Panc1 (cell line): ENCODE results near the gene GALNT9. TPM values are rescaled to one million over a fixed set of nuclear protein-coding genes. Genes with fewer than 3 reads are reported as not detected.

Experiments used
- ATAC-seq: fragments of 200-7000 bp; cut with Tn5 transposase; 2 replicates; pipeline ENCODE4 v1.9.1; 2020; ENCODE audit warnings: mild to moderate bottlenecking, moderate library complexity
- BruUV-seq: library from RNA; stranded (reverse); fragments of 400-500 nt; replicated peaks from 2 replicates; lab custom pipeline; 2021; lab: Mats Ljungman, UMichigan
- CTCF ChIA-PET: fragments of 300-600 bp; sonication (Branson Sonifier 250); formaldehyde crosslinking; loops from one replicate; lab custom pipeline; 2022; ENCODE audit warnings: antibody characterized with exemption; lab: Charles Lee
- POLR2A ChIA-PET: fragments of 300-600 bp; sonication (Branson Sonifier 250); formaldehyde crosslinking; loops from one replicate; lab custom pipeline; 2022; ENCODE audit warnings: antibody characterized with exemption; lab: Charles Lee
- DNase-seq: peaks from one replicate; pipeline ENCODE4 v3.0.0-alpha.2; 2010; ENCODE audit warnings: low read depth, low spot score
- H3K27ac ChIP-seq: 2 replicates; pipeline ENCODE4 v1.5.1; 2011; ENCODE audit warnings: mild to moderate bottlenecking, low read length, inconsistent platforms
- H3K27me3 ChIP-seq: fragments of 200-500 bp; sonication (Bioruptor generic); 2 replicates; pipeline ENCODE4 v1.6.0; 2014; ENCODE audit warnings: low read length, inconsistent platforms; ENCODE audit not compliant: control insufficient read depth, insufficient read depth
- H3K36me3 ChIP-seq: fragments of 200-500 bp; sonication (Bioruptor generic); 2 replicates; pipeline ENCODE4 v1.5.1; 2014; ENCODE audit warnings: inconsistent platforms, mild to moderate bottlenecking, low read length, moderate library complexity; ENCODE audit not compliant: control insufficient read depth, insufficient read depth
- H3K4me1 ChIP-seq: 2 replicates; pipeline ENCODE4 v1.5.1; 2011; ENCODE audit warnings: inconsistent platforms, mild to moderate bottlenecking, low read length, moderate library complexity; ENCODE audit not compliant: control insufficient read depth, insufficient read depth
- H3K4me3 ChIP-seq, 2 experiments: 2 replicates each; pipeline ENCODE4 v1.5.1; 2011 to 2012; ENCODE audit warnings: low read depth in 2 of 2, low read length in 2 of 2, mild to moderate bottlenecking in 2 of 2, inconsistent platforms in 1 of 2, moderate library complexity in 1 of 2
- H3K9me3 ChIP-seq: fragments of 200-500 bp; sonication (Bioruptor generic); 2 replicates; pipeline ENCODE4 v1.5.1; 2014; ENCODE audit warnings: low read depth, mild to moderate bottlenecking, inconsistent platforms, low read length, moderate library complexity; ENCODE audit not compliant: control insufficient read depth, insufficient read depth
- POLR2AphosphoS5 ChIP-seq: IDR thresholded peaks from 2 replicates; pipeline ENCODE4 v1.6.1; 2012; ENCODE audit warnings: mild to moderate bottlenecking, low read depth, low read length, moderate library complexity
- SIN3A ChIP-seq: IDR thresholded peaks from 2 replicates; pipeline ENCODE4 v1.6.1; 2012; ENCODE audit warnings: low read depth, mild to moderate bottlenecking, low read length, moderate library complexity, borderline replicate concordance; ENCODE audit not compliant: insufficient read depth
- TCF7L2 ChIP-seq: IDR thresholded peaks from 2 replicates; pipeline ENCODE4 v1.6.1; 2011; ENCODE audit warnings: mild to moderate bottlenecking, low read depth, low read length, inconsistent platforms
- in situ Hi-C: cut with HindIII; loops from 2 replicates; pipeline ENCODE4 v1.10.0; 2016; ENCODE audit warnings: low sequenced_read_pairs, low pct_unique_long_range_greater_than_20kb
- intact Hi-C: fragments of 100-400 bp; cut with micrococcal nuclease; formaldehyde crosslinking; loops from one replicate; pipeline ENCODE4 v1.10.0; 2022; ENCODE audit not compliant: unreplicated experiment
- total RNA-seq: library from RNA; stranded (reverse); gene quantifications from one replicate; pipeline ENCODE4 v1.2.1, GENCODE V29; 2021; ENCODE audit not compliant: unreplicated experiment
- TF ChIP-seq, protein P1 (sequence below): fragments of 450-650 bp; IDR thresholded peaks from 2 replicates; pipeline ENCODE4 v1.5.1; 2017; ENCODE audit warnings: mild to moderate bottlenecking
- TF ChIP-seq, protein P2 (sequence below), 2 experiments: IDR thresholded peaks; 2 replicates each; pipeline ENCODE4 v1.6.1; 2011 to 2012; ENCODE audit warnings: low read depth in 2 of 2, control low read depth in 1 of 2, low read length in 1 of 2, mild to moderate bottlenecking in 1 of 2, moderate library complexity in 1 of 2; ENCODE audit not compliant: insufficient read depth in 1 of 2

Gene GALNT9
- total RNA-seq, 1 experiment from 2014 or later, result 0.33 TPM

DNA sequence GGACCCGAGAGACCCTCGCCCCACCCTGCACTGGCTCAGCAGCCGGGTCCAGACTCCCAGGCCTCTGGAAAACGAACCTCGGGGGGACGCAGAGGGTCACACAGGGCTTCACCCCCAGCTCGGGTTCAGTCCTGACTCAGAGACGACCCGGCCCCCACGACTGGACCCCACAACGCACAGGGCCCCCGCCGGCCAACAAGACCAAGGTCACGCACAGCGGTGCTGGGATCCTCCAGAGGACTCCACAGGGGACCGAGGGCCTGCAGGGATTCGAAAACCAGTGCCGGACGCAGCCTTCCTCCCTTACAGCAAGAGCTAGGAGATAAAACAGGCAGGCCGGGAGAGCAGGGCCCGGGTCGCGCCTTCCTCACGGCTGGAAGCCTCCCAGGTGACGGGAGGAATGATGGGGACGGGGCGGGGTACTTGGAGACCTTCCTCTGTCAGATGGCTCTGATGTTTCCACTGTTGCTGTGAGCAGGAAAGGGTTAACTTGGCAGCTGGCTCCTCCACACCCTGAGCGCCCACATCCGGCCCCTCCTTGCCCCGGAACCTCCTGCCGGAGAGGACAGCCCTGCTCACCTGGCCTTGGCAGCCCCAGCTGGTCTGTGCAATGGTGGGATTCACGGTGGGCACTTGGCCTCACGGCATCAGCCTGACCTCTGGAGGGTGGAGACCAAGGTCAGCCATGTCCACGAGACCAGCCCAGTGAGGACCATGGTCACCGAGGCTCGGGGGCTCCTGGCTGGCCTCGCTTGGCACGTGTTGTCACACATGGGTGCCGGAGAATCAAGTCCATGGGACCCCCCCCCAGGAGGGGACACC lies 46.2 kb downstream of the GALNT9 start:
- no peaks in the 10 kb centered on the region for H3K36me3 ChIP-seq
- H3K9me3 ChIP-seq, result no peaks in the 10 kb centered on the region
- ChIA-PET CTCF (interaction anchor here (0.6 kb wide), 1 partner anchor 91 kb away, joined by 3 read pairs; no protein-coding TSS in a partner anchor), POLR2A (no interaction called here)
- no peak for ATAC-seq
- peaks cover 7% of the 10 kb centered on the region; the same call in 1 of the 2 replicates for H3K4me1 ChIP-seq
- TF ChIP-seq TCF7L2 (no peak), POLR2AphosphoS5 (no peak), SIN3A (no peak)
- TF ChIP-seq, protein P1, sequence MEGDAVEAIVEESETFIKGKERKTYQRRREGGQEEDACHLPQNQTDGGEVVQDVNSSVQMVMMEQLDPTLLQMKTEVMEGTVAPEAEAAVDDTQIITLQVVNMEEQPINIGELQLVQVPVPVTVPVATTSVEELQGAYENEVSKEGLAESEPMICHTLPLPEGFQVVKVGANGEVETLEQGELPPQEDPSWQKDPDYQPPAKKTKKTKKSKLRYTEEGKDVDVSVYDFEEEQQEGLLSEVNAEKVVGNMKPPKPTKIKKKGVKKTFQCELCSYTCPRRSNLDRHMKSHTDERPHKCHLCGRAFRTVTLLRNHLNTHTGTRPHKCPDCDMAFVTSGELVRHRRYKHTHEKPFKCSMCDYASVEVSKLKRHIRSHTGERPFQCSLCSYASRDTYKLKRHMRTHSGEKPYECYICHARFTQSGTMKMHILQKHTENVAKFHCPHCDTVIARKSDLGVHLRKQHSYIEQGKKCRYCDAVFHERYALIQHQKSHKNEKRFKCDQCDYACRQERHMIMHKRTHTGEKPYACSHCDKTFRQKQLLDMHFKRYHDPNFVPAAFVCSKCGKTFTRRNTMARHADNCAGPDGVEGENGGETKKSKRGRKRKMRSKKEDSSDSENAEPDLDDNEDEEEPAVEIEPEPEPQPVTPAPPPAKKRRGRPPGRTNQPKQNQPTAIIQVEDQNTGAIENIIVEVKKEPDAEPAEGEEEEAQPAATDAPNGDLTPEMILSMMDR, result no peak
- TF ChIP-seq, protein P2, sequence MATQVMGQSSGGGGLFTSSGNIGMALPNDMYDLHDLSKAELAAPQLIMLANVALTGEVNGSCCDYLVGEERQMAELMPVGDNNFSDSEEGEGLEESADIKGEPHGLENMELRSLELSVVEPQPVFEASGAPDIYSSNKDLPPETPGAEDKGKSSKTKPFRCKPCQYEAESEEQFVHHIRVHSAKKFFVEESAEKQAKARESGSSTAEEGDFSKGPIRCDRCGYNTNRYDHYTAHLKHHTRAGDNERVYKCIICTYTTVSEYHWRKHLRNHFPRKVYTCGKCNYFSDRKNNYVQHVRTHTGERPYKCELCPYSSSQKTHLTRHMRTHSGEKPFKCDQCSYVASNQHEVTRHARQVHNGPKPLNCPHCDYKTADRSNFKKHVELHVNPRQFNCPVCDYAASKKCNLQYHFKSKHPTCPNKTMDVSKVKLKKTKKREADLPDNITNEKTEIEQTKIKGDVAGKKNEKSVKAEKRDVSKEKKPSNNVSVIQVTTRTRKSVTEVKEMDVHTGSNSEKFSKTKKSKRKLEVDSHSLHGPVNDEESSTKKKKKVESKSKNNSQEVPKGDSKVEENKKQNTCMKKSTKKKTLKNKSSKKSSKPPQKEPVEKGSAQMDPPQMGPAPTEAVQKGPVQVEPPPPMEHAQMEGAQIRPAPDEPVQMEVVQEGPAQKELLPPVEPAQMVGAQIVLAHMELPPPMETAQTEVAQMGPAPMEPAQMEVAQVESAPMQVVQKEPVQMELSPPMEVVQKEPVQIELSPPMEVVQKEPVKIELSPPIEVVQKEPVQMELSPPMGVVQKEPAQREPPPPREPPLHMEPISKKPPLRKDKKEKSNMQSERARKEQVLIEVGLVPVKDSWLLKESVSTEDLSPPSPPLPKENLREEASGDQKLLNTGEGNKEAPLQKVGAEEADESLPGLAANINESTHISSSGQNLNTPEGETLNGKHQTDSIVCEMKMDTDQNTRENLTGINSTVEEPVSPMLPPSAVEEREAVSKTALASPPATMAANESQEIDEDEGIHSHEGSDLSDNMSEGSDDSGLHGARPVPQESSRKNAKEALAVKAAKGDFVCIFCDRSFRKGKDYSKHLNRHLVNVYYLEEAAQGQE (IDR thresholded peaks at IDR 0.05; ENCODE audit: insufficient read depth in 1 of 2, low read depth in 2 of 2, low read length in 1 of 2), result no peak
- in situ Hi-C loops (no loop called here), intact Hi-C loops (loop anchor here (10.0 kb wide), 1 partner anchor 102 kb away; no protein-coding TSS in a partner anchor)
- BruUV-seq, result no TSS peak
- H3K27ac ChIP-seq, result no peak overlapping the region
- H3K27me3 ChIP-seq, result no peaks in the 10 kb centered on the region
- no peak overlapping the region for H3K4me3 ChIP-seq
- no peak for DNase-seq

DNA sequence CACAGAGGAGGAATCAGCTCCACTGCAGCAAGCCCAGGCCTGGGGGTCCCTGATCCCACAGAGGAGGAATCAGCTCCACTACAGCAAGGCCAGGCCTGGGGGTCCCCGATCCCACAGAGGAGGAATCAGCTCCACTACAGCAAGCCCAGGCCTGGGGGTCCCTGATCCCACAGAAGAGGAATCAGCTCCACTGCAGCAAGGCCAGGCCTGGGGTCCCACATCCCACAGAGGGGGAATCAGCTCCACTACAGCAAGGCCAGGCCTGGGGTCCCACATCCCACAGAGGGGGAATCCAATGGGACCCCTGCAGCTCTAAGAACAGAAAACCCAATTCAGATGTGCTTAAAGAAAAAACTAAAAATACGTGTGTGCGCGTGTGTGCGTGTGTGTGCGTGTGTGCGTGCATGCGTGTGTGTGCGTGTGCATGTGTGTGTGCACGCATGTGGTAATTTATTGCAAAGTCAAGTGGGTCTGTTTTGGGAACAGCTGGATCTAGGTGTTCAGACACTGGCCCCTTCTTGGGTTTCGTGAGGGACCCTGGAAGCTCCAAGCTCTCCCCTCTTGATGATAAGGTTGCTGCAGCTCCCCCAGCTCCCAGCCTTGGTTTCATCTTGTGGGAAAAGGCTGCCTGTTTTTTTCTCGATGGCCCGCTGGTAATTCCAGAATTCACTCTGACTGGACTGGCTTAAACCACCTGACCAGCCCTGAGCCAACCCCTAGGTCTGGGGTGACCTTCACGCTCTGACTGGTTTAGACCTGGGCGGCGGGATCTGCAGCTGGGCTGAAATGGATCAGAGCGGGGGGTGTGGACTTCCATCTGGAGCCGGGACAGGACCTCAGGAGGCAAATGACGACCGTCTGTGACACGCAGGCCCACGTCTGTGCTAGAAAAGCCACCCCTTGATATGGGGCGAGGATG lies 47.1 kb downstream of the GALNT9 start:
- DNase-seq, result no peak
- no peak for ATAC-seq
- Histone ChIP-seq H3K4me3 (no peak overlapping the region), H3K27me3 (no peaks in the 10 kb centered on the region), H3K9me3 (no peaks in the 10 kb centered on the region), H3K27ac (no peak overlapping the region), H3K4me1 (peaks cover 7% of the 10 kb centered on the region; the same call in 1 of the 2 replicates), H3K36me3 (no peaks in the 10 kb centered on the region)
- BruUV-seq, result no TSS peak
- TF ChIP-seq, protein P1, result no peak
- TF ChIP-seq POLR2AphosphoS5, result no peak
- TF ChIP-seq, protein P2 (IDR thresholded peaks at IDR 0.05; ENCODE audit: insufficient read depth in 1 of 2, low read depth in 2 of 2, low read length in 1 of 2), result no peak
- TF ChIP-seq SIN3A, result no peak
- TF ChIP-seq TCF7L2, result no peak
- CTCF ChIA-PET, result interaction anchor here (0.6 to 0.7 kb wide), 3 partner anchors 8 to 313 kb away, joined by 3 to 5 read pairs (median 5); no protein-coding TSS in a partner anchor
- in situ Hi-C loops, result no loop called here
- POLR2A ChIA-PET, result interaction anchor here (0.7 kb wide), 1 partner anchor 86 kb away, joined by 4 read pairs; no protein-coding TSS in a partner anchor
- intact Hi-C loops, result loop anchor here (10.0 kb wide), 1 partner anchor 103 kb away; no protein-coding TSS in a partner anchor
